Activated T-helper 1 cell treated with anti-CD3 and anti-CD28 coated beads, Interleukin-12 subunit alpha, Interleukin-12 subunit beta, Interleukin-2, Interleukin-4 antibody, amounts not matched to agents 30 ng/mL and 10 ng/mL and 1 ng/mL, durations not matched to agents 14 hours and 24 hours and 36 hours (primary cell): ENCODE data around the gene PALD1. TPM values are rescaled to one million over a fixed set of nuclear protein-coding genes. Genes with fewer than 3 reads are reported as not detected.
A peak's percentile ranks its signal among the peaks of the same experiment; 100 is the strongest.
"Not testable (repeated sequence)": the region's sequence is repeated elsewhere in the genome, so short reads cannot be mapped to it uniquely, and the experiment has no call there.

Experiments
- DNase-seq: peaks from one replicate; pipeline ENCODE4 v3.0.0; 2021; ENCODE audit warnings: low spot score
- H3K27ac Mint-ChIP-seq: one replicate; pipeline ENCODE4 v1.8.0; 2021; ENCODE audit warnings: mild to moderate bottlenecking, mixed read lengths
- H3K27me3 Mint-ChIP-seq: one replicate; pipeline ENCODE4 v1.8.0; 2022; ENCODE audit warnings: mild to moderate bottlenecking, moderate library complexity, mixed read lengths; ENCODE audit not compliant: insufficient read depth
- H3K36me3 Mint-ChIP-seq: one replicate; pipeline ENCODE4 v1.8.0; 2021; ENCODE audit warnings: low read depth, mixed read lengths
- H3K4me1 Mint-ChIP-seq: one replicate; pipeline ENCODE4 v1.8.0; 2021; ENCODE audit warnings: low read depth, mixed read lengths
- H3K4me3 Mint-ChIP-seq: one replicate; pipeline ENCODE4 v1.8.0; 2021; ENCODE audit warnings: mild to moderate bottlenecking, moderate library complexity, mixed read lengths
- H3K9me3 Mint-ChIP-seq: one replicate; pipeline ENCODE4 v1.8.0; 2021; ENCODE audit warnings: mixed read lengths
- intact Hi-C: fragments of 100-400 bp; cut with micrococcal nuclease; formaldehyde crosslinking; loops from one replicate; pipeline ENCODE4 v1.15.1; 2024
- total RNA-seq: library from RNA; stranded (reverse); gene quantifications from 2 replicates; pipeline ENCODE4 v1.2.3, GENCODE V29; 2022

The PALD1 gene
- total RNA-seq, 1 donor from 2014 or later, result 0.88 TPM

DNA sequence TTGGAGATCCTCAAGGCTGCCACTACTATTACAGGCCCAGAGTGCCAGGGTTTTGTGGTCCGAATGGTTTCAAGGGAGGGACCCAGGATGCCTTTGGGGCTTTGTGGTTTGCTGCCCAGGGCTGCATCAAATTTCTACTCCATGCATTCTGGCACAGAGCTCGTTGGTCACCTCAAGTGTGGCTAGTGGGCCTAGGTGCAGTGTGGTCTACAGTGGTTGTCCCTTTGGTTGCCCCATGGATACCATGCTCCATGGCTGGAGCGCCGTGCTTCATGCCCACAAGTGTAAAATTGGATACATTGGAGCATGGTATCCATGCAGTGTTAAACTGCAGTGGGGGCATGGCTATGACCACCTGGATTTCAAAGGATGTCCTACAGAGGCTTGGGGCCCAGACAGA is 129.4 kb downstream of the PALD1 start:
- Mint-ChIP-seq H3K4me1 (peaks cover 35% of the 10 kb centered on the region), H3K4me3 (no peak overlapping the region)
- intact Hi-C loops, result no loop called here

GRCh38 chr10:70613941-70614340 is 135.4 kb downstream of the PALD1 start:
- intact Hi-C loops, result no loop called here
- DNase-seq, result no peak
- Mint-ChIP-seq H3K27ac (peak overlapping the region; percentile 18), H3K9me3 (peaks cover 3% of the 10 kb centered on the region), H3K27me3 (peaks cover 3% of the 10 kb centered on the region), H3K4me1 (peaks cover 64% of the 10 kb centered on the region), H3K4me3 (no peak overlapping the region), H3K36me3 (peaks cover 3% of the 10 kb centered on the region)

More for the DNA sequence above, 129.4 kb downstream of the PALD1 start:
- Mint-ChIP-seq H3K27me3 (peaks cover 1% of the 10 kb centered on the region), H3K36me3 (peaks cover 3% of the 10 kb centered on the region), H3K9me3 (no peaks in the 10 kb centered on the region), H3K27ac (no peak overlapping the region)
- DNase-seq, result no peak

DNA sequence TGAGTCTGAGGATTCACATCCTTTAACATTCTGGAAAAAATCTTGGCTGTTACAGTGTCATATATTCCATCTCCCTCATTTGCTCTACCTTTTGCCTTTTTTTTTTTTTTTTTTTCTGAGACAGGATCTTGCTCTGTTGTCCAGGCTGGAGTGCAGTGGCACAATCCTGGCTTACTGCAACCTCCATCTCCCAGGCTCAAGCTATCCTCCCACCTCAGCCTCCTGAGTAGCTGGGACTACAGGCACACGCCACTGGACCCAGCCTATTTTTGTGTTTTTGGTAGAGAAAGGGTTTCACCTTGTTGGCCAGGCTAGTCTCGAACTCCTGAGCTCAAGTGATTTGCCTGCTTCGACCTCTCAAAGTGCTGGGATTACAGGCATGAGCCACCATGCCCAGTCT is 135.8 kb downstream of the PALD1 start:
- H3K4me3 Mint-ChIP-seq, H3K27ac Mint-ChIP-seq, H3K36me3 Mint-ChIP-seq, DNase-seq, H3K27me3 Mint-ChIP-seq, H3K9me3 Mint-ChIP-seq, intact Hi-C loops: not testable (repeated sequence)
- peaks cover 68% of the 10 kb centered on the region for H3K4me1 Mint-ChIP-seq

- Mint-ChIP-seq H3K4me1 (peaks cover 66% of the 10 kb centered on the region), H3K4me3 (no peak overlapping the region), H3K36me3 (peaks cover 6% of the 10 kb centered on the region), H3K27me3 (peaks cover 4% of the 10 kb centered on the region), H3K27ac (no peak overlapping the region), H3K9me3 (peaks cover 15% of the 10 kb centered on the region)
- no peak for DNase-seq
- intact Hi-C loops, result loop anchor here (5.0 kb wide), 1 partner anchor 138 kb away; the partner anchor contains the start of gene PALD1
Observed at GRCh38 chr10:70615211-70615610, 136.6 kb downstream of the PALD1 start.

DNA sequence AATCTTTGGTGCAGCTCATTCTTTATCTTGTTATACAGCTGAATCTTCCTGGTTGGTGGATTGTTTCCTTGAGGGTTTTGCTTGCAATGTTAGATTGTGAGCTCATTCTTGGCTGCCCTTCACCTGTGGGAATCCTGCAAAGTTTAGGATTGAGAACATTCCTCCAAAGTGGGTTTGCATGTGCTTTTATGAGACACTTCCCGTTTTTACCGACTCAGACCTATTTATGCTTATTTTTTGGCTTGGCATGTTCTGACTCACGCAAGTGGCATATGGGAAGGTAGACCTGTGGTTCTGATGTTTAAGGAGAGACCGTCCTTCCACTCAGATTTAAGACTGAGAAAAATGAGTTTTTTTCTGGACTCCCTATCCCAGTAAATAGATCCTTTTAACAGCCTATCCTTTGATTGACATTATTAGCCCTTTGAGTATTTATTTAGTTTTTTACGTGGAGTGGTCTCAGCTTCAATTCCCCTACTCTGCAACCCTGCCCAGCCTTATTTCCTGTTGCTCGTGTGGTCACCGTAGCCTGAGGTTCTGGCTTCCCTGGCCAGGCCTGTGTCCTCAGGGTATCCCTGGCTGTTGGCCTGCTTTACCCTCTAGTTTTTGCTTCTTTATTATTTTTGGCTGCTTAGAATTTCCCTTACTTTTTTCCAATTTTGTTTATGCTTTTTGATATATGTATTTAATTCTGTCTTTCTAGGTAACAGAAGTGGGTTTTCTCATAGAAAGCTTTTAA is 137.4 kb downstream of the PALD1 start:
- Mint-ChIP-seq H3K4me1 (peaks cover 59% of the 10 kb centered on the region), H3K36me3 (peaks cover 8% of the 10 kb centered on the region)
- intact Hi-C loops, result loop anchor here (5.0 kb wide), 1 partner anchor 139 kb away; the partner anchor contains the start of gene PALD1

GRCh38 chr10:70616761-70617160 is 138.2 kb downstream of the PALD1 start:
- Mint-ChIP-seq H3K4me3 (no peak overlapping the region), H3K9me3 (peaks cover 24% of the 10 kb centered on the region), H3K4me1 (peaks cover 58% of the 10 kb centered on the region), H3K27ac (peak overlapping the region; percentile 57), H3K27me3 (peaks cover 4% of the 10 kb centered on the region), H3K36me3 (peaks cover 8% of the 10 kb centered on the region)
- intact Hi-C loops, result loop anchor here (5.0 kb wide), 1 partner anchor 139 kb away; the partner anchor contains the start of gene PALD1
- DNase-seq, result no peak

More for the DNA sequence above, 137.4 kb downstream of the PALD1 start:
- Mint-ChIP-seq H3K27me3 (peaks cover 5% of the 10 kb centered on the region), H3K27ac (no peak overlapping the region), H3K9me3 (peaks cover 21% of the 10 kb centered on the region), H3K4me3 (no peak overlapping the region)
- no peak for DNase-seq

Other genes starting within 250 kb of the PALD1 start
- gene PPA1, start 245.3 kb upstream of the PALD1 start, total RNA-seq, result 374 and 393 TPM in 2 replicates
- not detected in 2 replicates for gene NPFFR1, start 194.8 kb upstream of the PALD1 start, total RNA-seq
- gene LRRC20, start 96.1 kb upstream of the PALD1 start, total RNA-seq, result 14.6 and 14.9 TPM in 2 replicates
- gene EIF4EBP2, start 74.6 kb upstream of the PALD1 start, total RNA-seq, result 36.6 and 37.7 TPM in 2 replicates
- not detected in 2 replicates for gene NODAL, start 37.1 kb upstream of the PALD1 start, total RNA-seq
- 100 and 103 TPM in 2 replicates for gene PRF1, start 124.0 kb downstream of the PALD1 start, total RNA-seq
- 0.21 and 0.37 TPM in 2 replicates for gene ADAMTS14, start 193.7 kb downstream of the PALD1 start, total RNA-seq